H1 (cell line): Measurements from ENCODE around the gene TAPBPL. TPM values are rescaled to one million over a fixed set of nuclear protein-coding genes. Genes with fewer than 3 reads are reported as not detected.

Experiments
- CEBPB ChIP-seq: IDR thresholded peaks from 2 replicates; pipeline ENCODE4 v1.6.1; 2012; ENCODE audit warnings: low read depth, low read length
- RBBP5 ChIP-seq: IDR thresholded peaks from 2 replicates; pipeline ENCODE4 v1.7.1; 2012; ENCODE audit warnings: low read depth, mild to moderate bottlenecking, inconsistent platforms, low read length, moderate library complexity, borderline replicate concordance
- polyA plus RNA-seq, 7 experiments: library from polyadenylated mRNA; depleted of rRNA in 3 of 7; stranded (reverse) in 5 of 7; unstranded in 2 of 7; fragments of >200 nt in 5 of 7; fragments of 200-250 nt in 2 of 7; gene quantifications; 1 replicate in 5 of 7; 2 replicates in 1 of 7; 4 replicates in 1 of 7; pipeline versions ENCODE4 v1.2.1 to v1.2.3, GENCODE V29; 2011 to 2013; ENCODE audit warnings: missing spikeins in 2 of 7, mixed read lengths in 2 of 7
- total RNA-seq: library from RNA; stranded (reverse); fragmentation: NEBNext Ultra II Directional; extraction: Animal tissue kit (Norgen Biotek cat#: 25700); gene quantifications from 2 replicates; pipeline ENCODE4 v1.2.1, GENCODE V29; 2021

Gene TAPBPL
- total and polyA plus RNA-seq, 2 of the 8 experiments (the other 6 are each of a cell fraction or from before 2014, with no cell fraction given), result 0.61 to 1.5 TPM

DNA sequence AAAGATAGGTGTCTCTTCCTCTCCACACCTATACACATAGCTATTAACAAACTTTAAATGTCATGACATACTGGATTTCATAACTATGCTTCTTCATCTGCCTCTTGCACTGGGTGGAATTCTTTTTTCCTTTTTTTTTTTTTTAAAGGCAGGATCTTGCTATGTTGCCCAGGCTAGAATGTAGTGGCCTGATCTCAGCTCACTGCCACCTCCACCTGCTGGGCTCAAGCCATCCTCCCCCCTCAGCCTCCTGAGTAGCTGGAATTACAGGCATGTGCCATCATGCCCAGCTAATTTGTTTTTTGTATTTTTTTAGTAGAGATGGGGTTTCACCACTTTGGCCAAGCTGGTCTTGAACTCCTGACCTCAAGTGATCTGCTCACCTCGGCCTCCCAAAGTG, 36.4 kb downstream of the TAPBPL start (continued):
- TF ChIP-seq RBBP5 (no peak), CEBPB (no peak)
